ENCODE data around the gene HOXD4.

- TF ChIP-seq CTCF (IDR thresholded peaks at IDR 0.05) = no peak
- TF ChIP-seq POLR2A (IDR thresholded peaks at IDR 0.05) = no peak
Observed at GRCh38 chr2:176165370-176166050, 14.2 kb downstream of the HOXD4 start.

All from transverse colon (tissue), 3 donors.